HFFc6 (cell line): ENCODE results near the gene ALX4. TPM values are rescaled to one million over a fixed set of nuclear protein-coding genes. Genes with fewer than 3 reads are reported as not detected.

ENCODE experiments used
- DNase-seq: peaks from one replicate; pipeline ENCODE4 v3.0.0-alpha.2; 2018
- H3K27ac Mint-ChIP-seq: 2 replicates; pipeline ENCODE4 v1.8.0; 2020; ENCODE audit warnings: mild to moderate bottlenecking, mixed read lengths
- H3K27me3 Mint-ChIP-seq: 2 replicates; pipeline ENCODE4 v1.8.0; 2021; ENCODE audit warnings: mild to moderate bottlenecking, moderate library complexity, mixed read lengths; ENCODE audit not compliant: insufficient read depth
- H3K36me3 Mint-ChIP-seq: 2 replicates; pipeline ENCODE4 v1.8.0; 2021; ENCODE audit warnings: low read depth, mixed read lengths
- H3K4me1 Mint-ChIP-seq: 2 replicates; pipeline ENCODE4 v1.8.0; 2020; ENCODE audit warnings: low read depth, mixed read lengths
- H3K4me3 Mint-ChIP-seq: 2 replicates; pipeline ENCODE4 v1.8.0; 2020; ENCODE audit warnings: mild to moderate bottlenecking, moderate library complexity, mixed read lengths
- H3K9me3 Mint-ChIP-seq: 2 replicates; pipeline ENCODE4 v1.8.0; 2020; ENCODE audit warnings: mild to moderate bottlenecking, mixed read lengths
- total RNA-seq, 6 experiments: library from RNA; stranded (reverse); fragmentation: NEBNext Ultra II Directional; extraction: Animal tissue kit (Norgen Biotek cat#: 25700); gene quantifications; 2 replicates in 1 of 6; 3 replicates in 5 of 6; pipeline ENCODE4 v1.2.3, GENCODE V29; 2021
- TF ChIP-seq, protein P1 (sequence below): fragments of 200-600 bp; sonication (generic); IDR thresholded peaks from 2 replicates; pipeline ENCODE4 v1.5.0; 2021; ENCODE audit warnings: antibody characterized with exemption, mild to moderate bottlenecking

ALX4 gene
- total RNA-seq, 6 experiments from 2014 or later = 0.02 to 0.13 (median 0.06) TPM

DNA sequence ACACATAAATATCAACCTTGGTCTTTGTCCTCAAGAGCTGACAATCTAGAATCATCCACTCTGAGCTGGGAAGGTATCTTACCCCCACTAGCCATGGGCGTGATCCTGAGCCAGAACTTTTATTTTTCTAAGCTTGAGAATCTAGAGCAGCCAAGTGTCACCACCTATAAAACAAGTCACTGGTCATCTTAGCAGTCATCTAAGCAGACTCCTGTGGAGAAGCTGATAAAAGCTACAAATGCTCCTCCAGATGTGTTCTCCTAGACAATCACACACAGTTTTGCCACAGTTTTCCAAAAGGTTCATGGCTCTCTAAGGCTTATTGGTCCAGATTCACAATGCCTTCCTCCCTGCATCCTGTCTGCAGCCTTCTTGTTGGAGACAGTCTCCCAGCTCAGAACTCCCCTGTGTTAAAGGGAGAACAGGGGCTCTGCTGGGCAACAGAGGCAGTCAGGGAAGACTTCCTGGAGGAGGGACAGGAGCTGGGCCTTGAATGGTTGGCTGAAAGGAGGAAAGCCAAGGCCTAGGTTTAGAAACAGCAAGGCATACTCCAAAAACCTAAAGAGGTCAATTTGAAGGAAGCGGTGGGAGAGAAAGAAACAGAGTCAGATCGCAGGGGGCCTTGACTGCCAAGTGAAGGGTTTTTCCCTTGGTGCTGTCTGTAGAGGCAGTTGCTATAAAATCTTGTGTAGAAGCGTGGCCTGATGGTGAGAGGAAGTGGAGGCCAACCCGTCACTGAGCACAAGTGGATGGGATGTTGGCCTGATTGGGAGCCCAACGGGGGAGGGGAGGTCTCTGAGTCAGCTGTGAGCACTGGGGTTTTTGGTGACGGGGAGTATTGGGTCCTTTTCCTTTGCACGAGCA is 42.0 kb downstream of the ALX4 start:
- H3K9me3 Mint-ChIP-seq = no peaks in the 10 kb centered on the region
- DNase-seq = no peak
- H3K27ac Mint-ChIP-seq = no peak overlapping the region
- peaks cover 6% of the 10 kb centered on the region for H3K27me3 Mint-ChIP-seq
- H3K4me3 Mint-ChIP-seq = no peak overlapping the region
- TF ChIP-seq, protein P1, sequence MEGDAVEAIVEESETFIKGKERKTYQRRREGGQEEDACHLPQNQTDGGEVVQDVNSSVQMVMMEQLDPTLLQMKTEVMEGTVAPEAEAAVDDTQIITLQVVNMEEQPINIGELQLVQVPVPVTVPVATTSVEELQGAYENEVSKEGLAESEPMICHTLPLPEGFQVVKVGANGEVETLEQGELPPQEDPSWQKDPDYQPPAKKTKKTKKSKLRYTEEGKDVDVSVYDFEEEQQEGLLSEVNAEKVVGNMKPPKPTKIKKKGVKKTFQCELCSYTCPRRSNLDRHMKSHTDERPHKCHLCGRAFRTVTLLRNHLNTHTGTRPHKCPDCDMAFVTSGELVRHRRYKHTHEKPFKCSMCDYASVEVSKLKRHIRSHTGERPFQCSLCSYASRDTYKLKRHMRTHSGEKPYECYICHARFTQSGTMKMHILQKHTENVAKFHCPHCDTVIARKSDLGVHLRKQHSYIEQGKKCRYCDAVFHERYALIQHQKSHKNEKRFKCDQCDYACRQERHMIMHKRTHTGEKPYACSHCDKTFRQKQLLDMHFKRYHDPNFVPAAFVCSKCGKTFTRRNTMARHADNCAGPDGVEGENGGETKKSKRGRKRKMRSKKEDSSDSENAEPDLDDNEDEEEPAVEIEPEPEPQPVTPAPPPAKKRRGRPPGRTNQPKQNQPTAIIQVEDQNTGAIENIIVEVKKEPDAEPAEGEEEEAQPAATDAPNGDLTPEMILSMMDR = no peak
- H3K36me3 Mint-ChIP-seq = no peaks in the 10 kb centered on the region
- peaks cover 27% of the 10 kb centered on the region for H3K4me1 Mint-ChIP-seq

DNA sequence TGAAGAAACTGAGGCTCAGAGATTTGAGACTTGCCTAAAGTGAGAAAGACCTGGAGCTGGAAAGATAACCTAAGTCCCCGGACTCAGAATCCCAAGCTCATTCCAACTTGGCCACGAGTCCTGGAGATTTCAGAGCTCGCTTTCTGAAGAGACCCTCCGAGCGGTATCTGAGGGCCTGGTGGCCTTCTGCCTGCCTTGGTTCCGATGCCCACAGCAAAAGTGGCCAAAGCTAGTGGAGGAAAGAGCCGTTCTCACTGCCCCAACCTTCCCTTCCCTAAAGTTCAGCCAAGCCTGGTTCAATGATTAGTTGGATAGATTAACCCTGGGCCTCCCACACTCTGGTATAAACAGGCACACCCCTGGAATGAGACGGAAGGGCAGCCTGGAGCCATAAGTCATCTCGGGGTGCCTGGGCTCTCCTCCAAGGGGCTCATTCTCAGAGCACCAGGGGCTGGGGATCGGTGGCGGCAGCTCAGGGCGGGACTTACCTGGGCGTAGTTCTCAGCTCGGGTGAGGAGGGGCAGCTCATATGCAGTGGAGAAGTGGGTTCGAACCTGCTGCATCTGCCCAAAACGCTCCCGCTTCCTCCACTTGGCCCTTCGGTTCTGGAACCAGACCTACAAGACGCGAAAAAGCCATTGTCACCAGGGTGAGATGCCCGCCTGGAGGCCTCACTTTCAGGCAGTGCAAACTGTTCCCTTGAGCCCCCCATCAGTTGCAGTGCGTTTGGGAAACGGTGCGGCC is 42.8 kb downstream of the ALX4 start:
- TF ChIP-seq, protein P1 = no peak
- Mint-ChIP-seq H3K27me3 (peaks cover 8% of the 10 kb centered on the region), H3K4me1 (peaks cover 35% of the 10 kb centered on the region), H3K4me3 (no peak overlapping the region), H3K36me3 (no peaks in the 10 kb centered on the region), H3K27ac (no peak overlapping the region), H3K9me3 (no peaks in the 10 kb centered on the region)
- no peak for DNase-seq

DNA sequence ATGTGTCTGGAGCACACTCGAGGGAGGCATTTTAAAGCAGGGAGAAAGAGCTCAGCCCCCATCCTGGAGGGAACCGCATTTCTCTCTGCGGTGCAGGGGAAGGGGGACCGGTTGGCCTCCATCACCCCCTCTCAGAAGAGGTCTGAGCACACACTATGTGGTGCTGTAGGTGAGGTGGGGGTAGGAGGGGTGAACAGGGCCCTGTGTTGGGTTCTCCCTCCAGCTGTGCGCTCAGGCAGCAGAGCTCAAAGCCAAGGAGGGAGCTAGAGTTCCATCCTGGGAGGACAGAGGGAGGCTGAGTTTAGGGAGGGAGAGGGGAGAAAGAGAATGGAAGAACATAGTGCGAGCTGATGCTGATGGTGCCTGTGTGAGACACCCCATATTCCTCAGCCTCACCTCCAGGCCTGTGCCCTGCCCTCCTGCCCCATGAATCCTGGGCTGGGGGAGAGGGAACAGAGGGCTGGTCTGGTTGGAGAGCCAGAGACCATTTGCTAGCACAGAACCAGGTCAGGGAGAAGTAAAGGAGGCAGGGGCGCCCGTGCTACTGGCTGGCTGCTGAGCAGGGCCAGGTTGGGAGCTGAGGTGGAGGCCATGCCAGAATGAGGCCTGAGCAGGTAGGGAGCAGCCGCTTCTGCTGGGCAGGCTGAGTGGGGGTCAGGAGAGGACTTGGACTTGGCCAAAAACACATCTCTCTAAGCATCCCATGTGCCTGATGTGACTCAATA is 43.7 kb downstream of the ALX4 start:
- Mint-ChIP-seq H3K9me3 (no peaks in the 10 kb centered on the region), H3K27me3 (peaks cover 5% of the 10 kb centered on the region), H3K36me3 (no peaks in the 10 kb centered on the region), H3K4me1 (peaks cover 37% of the 10 kb centered on the region), H3K27ac (no peak overlapping the region), H3K4me3 (no peak overlapping the region)
- DNase-seq = no peak
- TF ChIP-seq, protein P1 = no peak

DNA sequence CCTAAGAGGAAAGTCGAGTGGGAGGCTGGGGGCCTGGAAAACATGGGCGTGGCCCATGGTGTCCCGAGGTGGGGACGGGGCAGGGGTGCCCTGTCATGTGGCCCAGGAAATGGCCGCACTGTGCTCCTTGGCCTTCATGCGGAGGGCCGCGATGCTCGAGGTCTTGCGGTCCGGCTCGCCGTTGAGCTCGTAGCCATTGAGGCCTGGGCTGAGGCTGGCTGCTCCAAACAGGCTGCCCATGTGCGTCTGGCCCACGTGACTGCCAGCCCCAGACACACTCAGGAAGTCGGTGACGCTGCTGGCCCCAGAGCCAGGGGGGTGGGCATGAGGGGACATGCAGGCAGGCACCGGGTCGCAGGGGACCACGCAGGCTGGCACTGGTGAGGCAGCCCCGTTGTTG is 45.2 kb downstream of the ALX4 start:
- no peaks in the 10 kb centered on the region for H3K36me3 Mint-ChIP-seq
- no peak for DNase-seq
- H3K9me3 Mint-ChIP-seq = no peaks in the 10 kb centered on the region
- no peak overlapping the region for H3K27ac Mint-ChIP-seq
- no peak overlapping the region for H3K4me3 Mint-ChIP-seq
- peaks cover 4% of the 10 kb centered on the region for H3K27me3 Mint-ChIP-seq
- TF ChIP-seq, protein P1 = no peak
- peaks cover 29% of the 10 kb centered on the region for H3K4me1 Mint-ChIP-seq

DNA sequence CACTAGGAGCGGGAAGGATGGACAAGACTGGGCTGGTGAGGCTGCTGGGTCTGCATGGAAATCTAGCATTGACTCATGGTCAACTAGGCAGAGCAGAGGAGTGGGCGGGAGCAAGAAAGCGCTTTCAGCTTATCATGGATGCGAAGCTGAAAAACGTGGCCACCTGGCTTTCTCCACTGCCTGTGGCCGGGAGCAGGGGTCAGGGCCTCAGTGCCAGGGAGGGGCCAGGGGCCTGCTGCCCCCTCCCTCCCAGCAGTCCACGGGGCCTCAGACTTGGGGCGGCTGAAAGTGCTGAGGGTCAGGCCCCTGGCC is 45.5 kb downstream of the ALX4 start:
- Mint-ChIP-seq H3K4me1 (peaks cover 25% of the 10 kb centered on the region), H3K27ac (no peak overlapping the region), H3K36me3 (no peaks in the 10 kb centered on the region), H3K4me3 (no peak overlapping the region), H3K27me3 (peaks cover 4% of the 10 kb centered on the region), H3K9me3 (no peaks in the 10 kb centered on the region)
- no peak for DNase-seq
- TF ChIP-seq, protein P1 = no peak
